ENCODE data around the gene CYTH1.

CYTH1 gene

DNA sequence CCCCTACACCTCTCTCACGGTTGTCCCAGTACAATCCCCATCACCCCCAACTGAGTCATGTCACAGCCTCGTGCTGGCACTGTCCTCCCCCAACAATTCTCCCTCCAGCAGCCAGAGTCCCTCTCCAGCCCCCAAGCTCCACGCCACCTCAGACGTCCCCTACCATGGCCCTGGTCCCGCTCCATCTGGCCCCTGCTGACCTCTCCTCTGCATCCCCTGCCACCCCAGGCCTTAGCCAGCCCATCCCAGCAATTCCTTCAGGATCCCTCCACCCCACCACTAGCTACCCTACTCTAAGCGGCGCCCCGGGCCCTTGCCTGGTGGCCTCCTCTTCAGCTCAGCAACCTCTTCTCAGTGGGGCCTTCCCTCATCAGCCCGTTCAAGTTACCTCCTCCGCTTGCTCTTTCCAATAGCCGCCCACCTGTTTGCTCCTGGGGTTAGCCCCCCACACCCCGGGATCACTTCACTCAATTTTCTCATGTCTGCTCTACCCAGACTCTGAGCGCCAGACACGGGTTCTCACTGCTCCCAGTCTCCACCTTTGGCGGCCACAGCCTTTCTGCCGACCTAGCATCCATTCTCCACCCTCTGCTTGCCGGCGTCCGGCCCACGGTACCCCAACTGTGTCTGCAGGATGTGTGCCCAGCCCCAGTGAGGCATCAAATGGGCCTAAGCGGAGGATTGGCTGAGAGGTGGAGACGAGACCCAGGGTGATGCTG lies 112.7 kb downstream of the CYTH1 start:
- DNase-seq (ENCODE audit: low spot score), result no peak

DNA sequence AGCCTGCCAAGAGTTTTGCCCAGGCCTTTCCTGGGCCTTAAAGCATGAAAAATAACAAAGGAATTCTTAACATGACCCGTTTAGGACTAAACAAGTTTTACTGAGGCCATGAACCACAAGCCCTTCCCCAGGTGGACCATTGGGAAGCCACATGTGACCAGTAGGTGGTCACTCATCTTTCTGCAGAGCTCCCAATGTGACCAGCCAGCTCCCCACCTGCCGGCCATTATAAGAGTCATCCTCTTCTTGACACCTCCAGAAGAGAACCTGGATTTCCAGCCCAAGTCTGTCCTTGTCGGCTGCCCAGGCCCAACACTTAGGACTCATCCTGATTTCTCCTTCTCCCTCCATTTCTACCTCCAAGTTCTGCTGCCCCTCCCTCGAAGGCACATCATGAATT lies 113.2 kb downstream of the CYTH1 start:
- no peak for DNase-seq (ENCODE audit: low spot score)

DNA sequence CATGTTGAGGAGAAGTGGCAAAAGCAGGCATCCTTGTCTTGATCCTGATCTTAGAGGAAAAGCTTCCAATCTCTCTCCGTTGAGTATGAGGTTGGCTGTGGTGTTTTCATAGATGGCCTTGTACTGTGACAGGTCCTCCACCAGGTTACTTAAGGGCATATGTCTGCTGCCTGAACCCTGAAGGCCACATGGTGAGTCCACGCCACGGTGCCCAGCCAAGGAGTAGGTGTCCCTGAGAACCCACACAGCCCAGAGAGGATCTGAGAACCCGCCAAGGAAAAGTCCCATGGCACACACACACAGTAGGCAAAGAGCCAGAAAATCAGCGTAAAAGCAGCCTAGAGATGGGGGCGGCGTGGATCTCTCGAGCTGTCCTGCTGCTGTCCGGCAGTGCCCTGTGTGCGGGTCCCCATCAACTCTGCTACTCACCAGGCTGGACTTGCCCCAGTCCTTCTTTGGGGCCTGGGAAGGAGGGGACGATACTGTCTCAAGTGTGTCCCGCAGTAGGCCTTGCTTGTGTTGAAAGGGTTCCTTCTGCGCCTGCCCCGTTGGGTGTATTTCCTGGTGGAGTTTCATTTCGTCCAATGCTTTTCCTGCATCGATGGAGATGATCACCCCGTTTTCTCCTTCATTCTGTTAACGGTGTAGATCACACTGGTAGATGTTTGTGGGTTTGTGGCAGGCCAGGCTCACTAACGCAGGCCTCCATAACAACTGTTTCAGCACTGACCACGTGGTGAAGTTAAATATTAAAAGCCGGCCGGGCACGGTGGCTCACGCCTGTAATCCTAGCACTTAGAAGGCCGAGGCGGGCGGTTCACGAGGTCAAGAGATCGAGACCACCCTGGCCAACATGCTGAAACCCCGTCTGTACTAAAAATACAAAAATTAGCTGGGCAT lies 114.1 kb downstream of the CYTH1 start:
- no peak for DNase-seq (ENCODE audit: low spot score)

DNA sequence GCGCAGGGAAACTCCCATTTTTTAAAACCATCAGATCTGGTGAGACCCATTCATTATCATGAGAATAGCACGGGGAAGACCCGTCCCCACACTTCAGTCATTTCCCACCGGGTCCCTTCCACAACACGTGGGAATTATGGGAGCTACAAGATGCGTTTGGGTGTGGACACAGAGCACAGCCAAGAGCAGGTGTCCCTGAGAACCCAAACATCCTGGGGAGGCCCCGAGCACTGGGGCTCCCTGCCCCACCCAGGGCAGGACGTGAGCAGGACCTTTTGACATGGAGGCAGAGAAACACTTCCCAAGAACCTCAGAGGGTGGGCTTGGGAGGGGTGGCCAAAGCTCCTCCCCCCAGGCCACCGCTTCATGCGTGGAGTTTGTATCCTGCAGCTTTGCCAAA lies 115.0 kb downstream of the CYTH1 start:
- DNase-seq (ENCODE audit: low spot score), result no peak

DNA sequence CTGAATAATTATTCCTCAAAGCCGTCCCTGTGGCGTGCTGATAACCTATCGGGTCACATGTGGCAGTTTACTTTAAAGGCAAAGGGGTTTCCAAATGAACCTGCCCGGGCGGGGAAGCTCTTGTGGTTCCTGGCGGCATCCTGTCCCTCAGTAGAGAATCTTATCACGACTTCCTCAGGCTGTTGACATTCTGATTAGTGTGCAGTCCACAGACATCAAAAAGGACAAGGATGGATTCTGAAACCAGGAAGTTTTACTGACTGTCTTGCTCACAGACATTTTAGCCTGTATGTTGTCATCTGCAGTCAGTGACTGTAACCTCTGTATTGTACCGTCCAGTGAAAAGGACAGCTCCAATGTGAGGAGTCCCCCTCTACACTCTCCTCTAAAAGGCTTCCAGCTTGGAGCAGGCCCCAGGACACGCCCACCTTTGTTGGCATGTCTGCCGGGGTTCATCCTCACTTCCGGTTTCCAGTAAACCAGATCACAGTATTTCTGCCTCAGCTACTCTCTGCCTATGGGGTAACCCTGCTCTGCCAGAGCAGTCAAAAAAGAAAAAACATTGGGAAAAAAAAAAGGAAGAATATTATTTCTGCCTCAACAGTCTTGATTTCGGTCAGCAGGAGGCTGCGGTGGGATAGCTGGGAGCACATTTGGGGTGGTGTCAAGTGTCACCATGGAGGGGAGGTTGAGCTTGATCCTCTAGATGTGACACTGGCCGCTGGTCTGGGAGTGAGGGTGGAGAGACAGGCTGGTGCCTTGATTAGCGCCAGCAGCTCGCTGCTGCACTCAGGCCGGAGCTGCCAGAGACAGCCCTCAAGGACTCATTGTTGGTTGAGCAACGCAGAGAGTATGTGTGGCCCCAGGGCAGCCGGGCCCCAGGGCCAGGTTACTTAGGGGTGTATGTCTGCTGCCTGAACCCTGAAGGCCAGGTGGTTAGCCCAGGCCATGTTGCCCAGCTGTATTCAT lies 115.8 kb downstream of the CYTH1 start:
- DNase-seq (ENCODE audit: low spot score), result peak; percentile 28

DNA sequence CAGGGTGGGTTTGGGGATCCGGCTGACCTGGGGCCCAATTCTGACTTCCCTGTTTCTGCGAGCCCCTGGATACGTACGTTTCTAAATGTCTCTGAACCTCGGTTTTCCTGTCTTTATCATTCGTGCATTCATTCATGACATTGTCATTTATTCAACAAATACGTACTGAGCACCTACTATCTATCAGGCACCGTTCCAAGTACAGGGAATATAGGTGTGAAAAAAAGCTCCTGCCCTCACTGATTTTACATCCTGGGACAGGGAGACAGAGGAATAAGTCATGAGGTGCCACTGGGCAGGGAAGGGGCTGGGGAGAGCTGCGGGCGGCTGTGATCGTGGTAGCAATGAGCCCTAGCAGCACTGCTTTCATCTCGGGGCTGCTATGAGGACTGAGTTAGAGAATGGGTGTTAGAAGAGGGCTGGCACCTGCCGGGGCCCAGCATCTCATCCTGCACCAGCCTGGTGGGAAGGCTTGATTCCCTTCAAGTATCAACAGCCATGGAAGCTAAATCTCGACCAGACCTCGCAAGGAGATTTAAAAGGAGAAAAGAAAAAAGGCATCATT lies 116.6 kb downstream of the CYTH1 start:
- DNase-seq (ENCODE audit: low spot score), result no peak

DNA sequence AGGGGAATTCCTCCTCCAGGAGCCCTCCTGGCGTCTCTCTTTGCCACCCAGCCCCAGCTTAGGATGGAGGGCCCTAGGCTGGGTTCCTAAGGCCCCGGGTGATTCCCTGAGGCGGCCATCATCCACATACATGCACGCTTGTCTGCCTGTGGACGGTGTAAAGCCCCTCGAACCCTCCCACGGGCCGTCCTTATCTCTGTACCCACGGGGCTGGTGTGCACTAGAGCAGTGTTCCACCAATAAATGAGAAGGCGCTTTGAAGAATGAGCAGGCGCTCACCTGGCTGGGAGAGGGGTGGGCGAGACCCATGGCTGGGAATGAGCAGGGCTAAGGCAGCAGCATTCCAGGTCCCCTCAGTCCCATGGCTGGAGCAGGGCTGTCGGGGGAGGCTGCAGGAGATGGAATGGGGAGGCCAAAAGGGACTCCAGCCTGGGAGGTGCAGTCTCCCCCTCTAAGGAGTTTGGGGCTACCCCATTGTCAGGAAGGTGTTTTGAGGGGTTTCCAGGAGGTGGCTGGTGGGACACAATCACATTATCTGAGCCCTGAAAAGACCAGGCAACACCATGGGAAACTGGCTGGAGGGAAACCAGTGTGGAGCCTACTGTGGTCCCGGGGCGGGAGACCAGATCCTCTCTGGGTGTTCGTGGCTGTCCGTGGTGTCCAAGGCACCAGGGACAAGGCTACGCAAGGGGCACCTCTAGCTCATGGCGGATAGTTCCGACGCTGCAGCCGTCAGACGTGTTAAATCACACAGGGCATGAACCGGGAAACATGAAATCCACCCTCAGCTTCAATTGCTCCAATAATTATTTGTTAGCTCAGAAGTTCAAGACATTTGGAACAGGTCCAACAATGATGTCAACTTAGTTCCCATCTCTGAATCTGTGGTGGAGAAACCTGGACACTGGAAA lies 117.3 kb downstream of the CYTH1 start:
- no peak for DNase-seq (ENCODE audit: low spot score)

DNA sequence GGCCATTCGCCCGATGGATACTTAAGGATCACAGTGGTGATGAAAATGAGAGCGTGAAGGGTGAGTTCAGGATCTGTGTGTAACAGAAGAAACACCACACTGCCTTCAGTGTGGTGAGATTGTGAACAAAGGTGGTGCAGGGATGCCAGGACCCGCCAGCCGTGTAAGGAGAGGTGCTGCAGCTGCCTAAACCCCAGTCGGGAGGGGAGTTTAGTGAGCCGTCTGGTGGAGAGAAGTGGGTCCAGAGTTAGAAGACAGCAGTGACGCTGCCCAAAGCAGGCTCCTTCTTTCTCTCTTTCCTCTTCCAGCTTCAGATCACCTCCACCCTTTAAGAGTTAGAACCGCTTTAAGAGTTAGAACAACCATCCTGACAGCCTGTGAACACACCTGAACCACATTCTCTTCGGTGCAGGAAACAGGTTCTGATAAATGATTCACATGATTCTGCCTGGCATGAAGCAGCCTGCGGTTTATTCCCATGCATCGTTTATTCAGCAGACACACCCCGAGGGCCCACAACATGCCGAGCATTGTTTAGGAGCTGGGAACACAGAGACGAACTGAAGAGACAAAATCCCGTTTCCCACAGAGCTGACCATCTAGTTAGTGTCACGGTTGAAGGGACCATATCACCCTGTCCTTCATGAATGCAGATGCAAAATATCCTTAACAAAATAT lies 120.8 kb downstream of the CYTH1 start:
- no peak for DNase-seq (ENCODE audit: low spot score)

DNA sequence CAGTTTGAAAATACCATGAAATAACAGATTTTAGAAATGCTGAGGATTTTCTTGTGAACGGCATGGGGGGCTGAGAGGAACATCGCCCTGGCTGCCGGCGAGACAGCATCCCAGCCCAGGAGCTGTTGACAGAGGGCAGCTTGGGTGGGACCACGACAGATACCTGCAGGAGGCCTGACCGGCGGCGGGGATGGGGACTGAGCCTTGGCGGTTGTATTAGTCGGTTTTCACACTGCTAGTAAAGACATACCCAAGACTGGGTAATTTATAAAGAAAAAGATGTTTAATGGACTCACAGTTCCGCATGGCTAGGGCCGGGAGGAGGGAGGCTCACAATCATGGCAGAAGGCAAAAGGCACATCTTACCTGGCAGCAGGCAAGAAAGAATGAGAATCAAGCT lies 122.5 kb downstream of the CYTH1 start:
- DNase-seq (ENCODE audit: low spot score), result no peak

DNA sequence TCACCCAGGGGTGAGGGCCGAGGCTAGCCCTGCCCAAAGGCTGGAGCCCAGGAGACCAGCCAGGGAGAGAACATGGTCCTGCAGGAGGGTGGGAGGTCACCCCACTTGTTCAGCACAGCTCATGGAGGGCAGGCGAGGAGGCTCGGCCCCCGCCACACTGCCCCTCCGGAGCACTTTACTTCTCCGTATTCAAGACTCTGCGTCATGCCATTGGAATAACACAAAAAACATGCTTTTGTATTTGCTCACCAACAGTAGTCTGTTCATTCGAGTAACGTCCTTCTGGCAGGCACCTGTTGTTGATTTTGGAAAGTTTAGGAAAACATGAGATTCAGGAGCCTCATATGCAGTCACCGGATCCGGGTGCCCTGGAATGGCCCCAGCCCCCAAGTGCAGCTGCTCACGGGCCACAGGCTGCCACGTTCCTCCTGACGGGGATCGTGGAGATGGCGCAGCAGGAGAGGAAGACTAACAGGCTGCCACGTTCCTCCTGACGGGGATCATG lies 123.7 kb downstream of the CYTH1 start:
- DNase-seq (ENCODE audit: low spot score), result no peak

DNA sequence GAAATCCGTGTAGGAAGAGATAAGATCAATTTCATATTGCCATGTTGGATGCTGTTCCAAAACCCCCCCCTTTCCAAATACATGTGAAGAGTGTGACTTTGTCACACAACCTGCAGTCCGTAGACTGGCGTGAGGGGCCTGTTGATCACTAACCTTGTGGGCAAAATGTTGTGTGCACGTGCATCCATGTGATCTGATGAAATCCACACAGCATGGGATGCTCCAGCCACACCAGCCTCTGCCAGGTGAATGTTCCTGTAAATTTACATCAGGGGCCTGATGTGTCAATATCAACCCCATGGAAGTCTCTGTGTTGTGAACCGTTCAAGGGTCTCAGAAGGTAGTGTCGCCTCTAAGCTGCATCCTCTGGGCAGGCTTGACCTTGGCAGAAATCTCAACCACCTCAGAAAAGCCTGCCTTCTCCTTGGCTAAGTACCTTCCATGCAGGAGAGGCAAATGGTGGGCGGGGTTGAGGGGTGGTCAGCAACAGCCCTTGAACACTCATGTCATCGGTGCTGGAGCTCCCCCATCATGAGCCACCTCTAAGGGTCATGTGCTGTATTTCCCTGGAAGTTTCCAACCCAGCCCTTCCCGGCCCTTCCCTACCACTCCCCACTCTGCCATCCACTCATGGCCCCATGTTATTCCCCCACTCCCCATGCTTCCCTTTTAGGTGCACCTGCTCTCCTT lies 126.7 kb downstream of the CYTH1 start:
- DNase-seq (ENCODE audit: low spot score), result no peak

DNA sequence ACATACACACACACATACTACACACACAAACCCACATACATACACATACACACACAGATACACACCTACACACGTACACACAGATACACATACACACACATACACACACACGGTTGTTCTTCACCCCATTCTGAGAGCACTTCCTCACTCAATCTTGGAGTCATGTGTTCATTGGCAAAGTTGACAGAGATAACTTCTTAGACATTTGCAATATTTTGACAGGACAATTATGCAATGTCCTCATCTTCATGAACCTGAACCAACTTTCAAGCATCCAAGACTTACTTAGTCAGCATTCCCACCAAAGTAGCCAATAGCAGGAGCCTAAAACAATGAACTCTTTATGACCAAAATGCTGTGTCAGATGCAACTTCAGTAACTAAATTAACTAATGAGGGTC lies 127.7 kb downstream of the CYTH1 start:
- DNase-seq (ENCODE audit: low spot score), result no peak

DNA sequence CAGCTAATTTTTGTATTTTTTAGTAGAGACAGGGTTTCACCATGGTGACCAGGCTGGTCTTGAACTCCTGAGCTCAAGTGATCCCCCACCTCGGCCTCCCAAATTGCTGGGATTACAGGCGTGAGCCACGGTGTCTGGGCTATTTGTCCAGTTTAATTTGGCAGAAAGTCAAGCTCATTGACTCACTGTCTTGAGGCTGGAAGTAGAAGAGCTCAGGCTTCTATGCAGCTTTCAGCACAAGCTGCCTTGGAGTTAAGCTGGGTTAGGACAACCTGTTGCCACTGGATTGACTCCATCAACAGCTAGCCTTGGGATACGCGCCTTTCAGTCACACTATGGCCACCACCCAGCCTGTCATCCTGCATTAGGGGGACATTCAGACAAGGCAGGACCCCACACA lies 128.7 kb downstream of the CYTH1 start:
- no peak for DNase-seq (ENCODE audit: low spot score)

DNA sequence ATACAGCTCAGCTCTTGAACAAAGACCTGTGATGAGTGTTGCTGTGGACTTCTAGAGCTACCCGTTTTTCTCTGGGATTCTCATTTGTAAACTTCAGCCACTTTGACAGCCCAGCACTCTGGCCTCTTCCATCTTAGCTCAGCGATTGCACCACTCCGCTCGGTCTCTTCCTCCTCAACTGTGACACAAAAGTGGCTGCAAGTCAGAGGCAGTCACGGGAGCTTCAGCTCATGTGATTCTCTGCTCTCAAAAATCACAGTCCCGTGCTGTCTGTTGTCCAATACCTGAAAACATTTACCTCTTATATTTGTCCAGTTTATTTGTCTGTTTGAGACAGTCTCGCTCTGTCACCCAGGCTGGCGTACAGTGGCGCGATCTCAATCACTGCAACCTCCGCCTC lies 129.2 kb downstream of the CYTH1 start:
- DNase-seq (ENCODE audit: low spot score), result no peak

DNA sequence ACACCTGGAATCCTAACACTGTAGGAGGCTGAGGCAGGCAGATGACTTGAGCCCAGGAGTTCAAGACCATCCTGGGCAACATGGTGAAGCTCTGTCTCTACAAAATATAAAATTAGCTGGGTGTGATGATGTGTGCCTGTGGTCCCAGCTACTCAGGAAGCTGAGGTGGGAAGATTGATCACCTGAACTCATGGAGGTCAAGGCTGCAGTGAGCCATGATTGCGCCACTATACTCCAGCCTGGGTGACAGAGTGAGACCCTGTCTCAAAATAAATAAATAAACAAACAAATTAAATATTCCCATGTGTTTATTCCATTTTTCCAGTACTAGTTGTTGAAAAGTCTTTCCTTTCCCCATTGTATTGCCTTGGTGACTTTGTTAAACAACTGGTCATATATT lies 130.0 kb downstream of the CYTH1 start:
- DNase-seq (ENCODE audit: low spot score), result no peak

DNA sequence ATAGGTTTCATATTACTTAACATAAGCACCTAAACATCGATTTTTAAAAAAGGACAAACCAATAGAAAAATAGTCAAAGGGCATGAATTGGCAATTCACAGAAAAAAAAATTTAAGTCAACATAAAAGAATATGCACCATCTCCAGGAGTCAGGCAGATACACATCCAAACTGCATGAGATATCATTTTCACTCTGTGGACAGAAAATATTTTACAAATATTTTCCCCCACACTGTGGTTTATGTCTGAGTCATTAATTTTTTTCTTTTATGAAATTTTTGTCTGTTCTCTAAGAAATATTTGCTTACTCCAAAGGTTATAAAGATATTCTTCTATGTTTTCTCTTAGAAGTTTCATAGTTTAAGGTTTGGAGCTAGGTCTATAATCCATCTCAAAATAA lies 130.5 kb downstream of the CYTH1 start:
- DNase-seq (ENCODE audit: low spot score), result no peak

DNA sequence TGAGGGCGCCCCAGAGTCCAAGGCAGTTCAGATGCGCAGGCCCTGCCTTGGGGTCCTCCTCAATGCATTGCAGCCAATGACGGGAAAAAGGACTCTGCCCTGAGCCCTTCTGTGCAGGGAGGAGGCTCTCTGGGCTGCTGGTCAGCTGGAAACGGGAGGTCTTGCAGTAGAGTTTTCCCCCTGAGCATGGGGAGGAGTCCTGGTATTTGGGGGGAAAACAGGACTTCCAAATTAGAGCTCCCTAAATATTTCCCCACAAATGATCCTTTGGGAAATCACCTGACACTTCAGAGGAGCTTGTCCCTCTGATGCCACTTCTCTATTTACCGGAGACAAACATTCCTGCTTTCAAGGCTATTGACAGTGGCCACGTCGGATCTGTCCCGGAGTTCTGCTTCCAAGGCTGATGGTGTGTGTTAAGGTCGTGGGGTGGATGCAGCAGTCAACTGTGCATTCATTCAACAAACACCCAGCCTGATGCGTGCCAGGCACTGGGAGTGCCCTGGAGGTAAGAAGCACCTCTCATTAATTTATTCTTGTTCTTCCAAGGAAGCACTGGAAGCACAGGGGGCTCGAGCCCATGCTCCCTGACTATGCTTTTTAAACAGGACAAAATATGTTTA lies 131.9 kb downstream of the CYTH1 start:
- no peak for DNase-seq (ENCODE audit: low spot score)

DNA sequence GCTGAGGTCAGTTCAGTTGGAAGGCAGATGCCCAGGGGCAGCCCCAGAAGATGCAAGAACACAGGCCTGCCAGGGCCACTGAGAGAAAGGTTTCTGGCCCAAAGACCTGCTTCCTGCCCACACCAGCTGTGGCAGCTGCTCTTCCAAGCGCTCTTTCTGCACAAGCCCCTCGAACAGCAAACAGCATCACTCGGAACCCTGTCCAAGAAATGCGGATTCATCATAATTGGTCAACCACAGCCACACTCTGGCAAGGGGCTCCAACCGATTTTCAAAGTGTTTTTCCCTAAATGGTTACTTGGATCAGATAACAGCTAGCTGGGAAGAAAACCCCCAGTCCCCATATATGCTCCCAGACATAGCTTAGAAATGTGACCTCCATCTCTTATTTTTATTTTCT lies 133.8 kb downstream of the CYTH1 start:
- no peak for DNase-seq (ENCODE audit: low spot score)

DNA sequence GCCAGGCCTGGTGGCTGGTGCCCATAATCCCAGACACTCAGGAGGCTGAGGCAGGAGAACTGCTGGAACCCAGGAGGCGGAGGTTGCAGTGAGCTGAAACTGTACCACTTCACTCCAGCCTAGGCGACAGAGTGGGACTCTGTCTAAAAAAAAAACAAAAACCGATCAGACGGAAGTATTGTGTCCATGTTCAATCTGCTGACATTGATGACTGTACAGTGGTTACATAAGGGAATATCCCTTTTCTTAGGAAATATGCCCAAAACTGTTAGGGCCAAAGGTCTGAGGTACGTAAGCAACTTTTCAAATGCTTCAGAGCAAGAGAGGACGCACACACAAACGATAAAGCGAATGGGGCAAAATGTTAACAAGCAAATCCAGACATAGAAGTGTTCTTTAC lies 135.0 kb downstream of the CYTH1 start:
- no peak for DNase-seq (ENCODE audit: low spot score)
